A673 (cell line): ENCODE data around the gene WDFY4. TPM values are rescaled to one million over a fixed set of nuclear protein-coding genes. Genes with fewer than 3 reads are reported as not detected.

Source experiments
- BruUV-seq: library from RNA; stranded (reverse); fragments of 400-500 nt; replicated peaks from 2 replicates; lab custom pipeline; 2021; lab: Mats Ljungman, UMichigan
- CTCF ChIA-PET: fragments of 300-600 bp; sonication (Branson Sonifier 250); formaldehyde crosslinking; loops from one replicate; lab custom pipeline; 2022; ENCODE audit warnings: antibody characterized with exemption; lab: Charles Lee
- POLR2A ChIA-PET: fragments of 300-600 bp; sonication (Branson Sonifier 250); formaldehyde crosslinking; loops from one replicate; lab custom pipeline; 2022; ENCODE audit warnings: antibody characterized with exemption; ENCODE audit not compliant: low non-redundant PET; lab: Charles Lee
- DNase-seq: peaks from one replicate; pipeline ENCODE4 v3.0.0-alpha.2; 2015; ENCODE audit warnings: low spot score
- H3K27ac ChIP-seq: fragments of 200-600 bp; sonication (generic); 2 replicates; pipeline ENCODE4 v1.5.1; 2016; ENCODE audit warnings: mixed run types, low read depth, mild to moderate bottlenecking, mixed read lengths, antibody characterized with exemption, low read length; ENCODE audit not compliant: poor library complexity, severe bottlenecking
- H3K27me3 ChIP-seq: fragments of 200-600 bp; sonication (generic); replicated peaks from 2 replicates; pipeline ENCODE4 v1.6.1; 2017; ENCODE audit warnings: mixed run types, low read depth, mild to moderate bottlenecking, mixed read lengths, antibody characterized with exemption, low read length; ENCODE audit not compliant: insufficient read depth, poor library complexity
- H3K36me3 ChIP-seq: fragments of 200-600 bp; sonication (generic); 2 replicates; pipeline ENCODE4 v1.6.1; 2016; ENCODE audit warnings: mixed run types, mild to moderate bottlenecking, mixed read lengths, antibody characterized with exemption, low read length; ENCODE audit not compliant: insufficient read depth, poor library complexity, severe bottlenecking
- H3K4me1 ChIP-seq: fragments of 200-600 bp; sonication (generic); 2 replicates; pipeline ENCODE4 v1.6.1; 2017; ENCODE audit warnings: mixed run types, mild to moderate bottlenecking, mixed read lengths, antibody characterized with exemption, low read length; ENCODE audit not compliant: insufficient read depth, poor library complexity, severe bottlenecking
- H3K4me3 ChIP-seq: fragments of 200-600 bp; sonication (generic); 2 replicates; pipeline ENCODE4 v1.5.1; 2016; ENCODE audit warnings: low read depth, mixed run types, mild to moderate bottlenecking, mixed read lengths, low read length; ENCODE audit not compliant: poor library complexity, severe bottlenecking
- H3K9me3 ChIP-seq: fragments of 200-600 bp; sonication (generic); 2 replicates; pipeline ENCODE4 v1.6.1; 2016; ENCODE audit warnings: mixed run types, low read depth, mild to moderate bottlenecking, mixed read lengths, antibody characterized with exemption, low read length; ENCODE audit not compliant: poor library complexity, severe bottlenecking
- EZH2 ChIP-seq: fragments of 200-600 bp; sonication (generic); IDR thresholded peaks from 2 replicates; pipeline ENCODE4 v1.6.1; 2017; ENCODE audit warnings: borderline replicate concordance, low read depth, mild to moderate bottlenecking, mixed read lengths, antibody characterized with exemption, low read length; ENCODE audit not compliant: poor library complexity, severe bottlenecking
- intact Hi-C: fragments of 100-400 bp; cut with micrococcal nuclease; formaldehyde crosslinking; loops from one replicate; pipeline ENCODE4 v1.10.0; 2022; ENCODE audit not compliant: unreplicated experiment
- microRNA-seq: library from miRNA; unstranded; fragments of <30 nt; microRNA quantifications from one replicate; pipeline ENCODE4 v1.2.0, GENCODE V29; 2021
- total RNA-seq: library from RNA; stranded (reverse); gene quantifications from 2 replicates; pipeline ENCODE4 v1.2.3, GENCODE V29; 2021
- TF ChIP-seq, protein P1 (sequence below): fragments of 300-800, 200-600 bp; sonication (generic); conservative IDR thresholded peaks from 2 replicates; pipeline ENCODE4 v1.5.1; 2017; ENCODE audit warnings: low read depth, mild to moderate bottlenecking, antibody characterized with exemption, low read length, moderate library complexity, mixed read lengths

WDFY4 gene
- total RNA-seq, 1 experiment from 2014 or later: not detected

DNA sequence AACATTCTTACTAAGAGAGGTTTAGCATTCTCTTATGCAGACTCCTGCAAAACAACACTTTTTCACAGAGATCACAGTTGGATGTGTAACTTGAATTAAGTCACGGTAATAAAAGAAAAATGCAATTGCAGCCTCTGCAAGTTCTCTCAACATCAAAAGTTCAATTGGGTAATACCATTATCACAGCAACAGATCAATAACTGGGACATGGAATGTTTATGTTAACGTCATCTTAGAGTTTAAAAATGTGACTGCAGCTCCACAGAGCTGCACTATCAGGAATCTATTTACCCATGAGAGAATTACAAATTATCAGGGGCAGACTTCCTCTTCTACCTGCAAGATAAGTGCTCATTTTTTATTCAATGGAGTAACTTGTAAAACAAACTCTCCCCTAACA is 344.0 kb downstream of the WDFY4 start:
- no peaks in the 10 kb centered on the region for H3K36me3 ChIP-seq
- intact Hi-C loops: no loop called here

DNA sequence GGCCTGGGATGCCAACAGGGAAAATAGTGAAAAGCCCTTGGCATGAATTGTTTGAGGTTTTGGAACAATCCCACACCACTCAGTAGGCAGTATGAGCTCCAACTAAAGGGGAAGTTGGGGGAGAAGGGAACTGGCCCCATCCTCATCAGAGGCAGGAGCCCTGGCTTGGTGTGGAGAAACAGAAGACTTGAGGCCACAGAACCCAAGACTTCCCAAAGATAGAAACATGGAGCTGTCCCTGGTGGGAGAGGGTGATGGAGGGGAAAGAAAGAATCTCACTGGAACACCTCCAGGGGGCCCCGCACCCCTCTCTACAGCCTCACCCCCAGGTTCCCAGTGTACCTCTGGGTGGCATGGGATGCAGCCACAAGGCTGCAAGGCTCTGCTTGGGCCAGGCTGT is 345.0 kb downstream of the WDFY4 start:
- intact Hi-C loops: no loop called here
- BruUV-seq: no TSS peak

More for the DNA sequence above, 344.0 kb downstream of the WDFY4 start:
- no peak overlapping the region for H3K4me3 ChIP-seq
- ChIA-PET POLR2A (no interaction called here), CTCF (interaction anchor here (0.7 kb wide), 1 partner anchor 434 kb away, joined by 3 read pairs; no protein-coding TSS in a partner anchor)
- H3K4me1 ChIP-seq: no peaks in the 10 kb centered on the region
- H3K9me3 ChIP-seq: no peaks in the 10 kb centered on the region
- BruUV-seq: no TSS peak
- H3K27ac ChIP-seq: no peak overlapping the region
- H3K27me3 ChIP-seq: no peaks in the 10 kb centered on the region
- no peak for DNase-seq
- TF ChIP-seq, protein P1, sequence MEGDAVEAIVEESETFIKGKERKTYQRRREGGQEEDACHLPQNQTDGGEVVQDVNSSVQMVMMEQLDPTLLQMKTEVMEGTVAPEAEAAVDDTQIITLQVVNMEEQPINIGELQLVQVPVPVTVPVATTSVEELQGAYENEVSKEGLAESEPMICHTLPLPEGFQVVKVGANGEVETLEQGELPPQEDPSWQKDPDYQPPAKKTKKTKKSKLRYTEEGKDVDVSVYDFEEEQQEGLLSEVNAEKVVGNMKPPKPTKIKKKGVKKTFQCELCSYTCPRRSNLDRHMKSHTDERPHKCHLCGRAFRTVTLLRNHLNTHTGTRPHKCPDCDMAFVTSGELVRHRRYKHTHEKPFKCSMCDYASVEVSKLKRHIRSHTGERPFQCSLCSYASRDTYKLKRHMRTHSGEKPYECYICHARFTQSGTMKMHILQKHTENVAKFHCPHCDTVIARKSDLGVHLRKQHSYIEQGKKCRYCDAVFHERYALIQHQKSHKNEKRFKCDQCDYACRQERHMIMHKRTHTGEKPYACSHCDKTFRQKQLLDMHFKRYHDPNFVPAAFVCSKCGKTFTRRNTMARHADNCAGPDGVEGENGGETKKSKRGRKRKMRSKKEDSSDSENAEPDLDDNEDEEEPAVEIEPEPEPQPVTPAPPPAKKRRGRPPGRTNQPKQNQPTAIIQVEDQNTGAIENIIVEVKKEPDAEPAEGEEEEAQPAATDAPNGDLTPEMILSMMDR: no peak
- no peak for TF ChIP-seq EZH2

More for the DNA sequence above, 345.0 kb downstream of the WDFY4 start:
- H3K9me3 ChIP-seq: no peaks in the 10 kb centered on the region
- no peaks in the 10 kb centered on the region for H3K36me3 ChIP-seq
- TF ChIP-seq, protein P1: no peak
- TF ChIP-seq EZH2: no peak
- ChIA-PET CTCF (no interaction called here), POLR2A (no interaction called here)
- H3K4me1 ChIP-seq: no peaks in the 10 kb centered on the region
- DNase-seq: no peak
- H3K4me3 ChIP-seq: no peak overlapping the region
- H3K27me3 ChIP-seq: no peaks in the 10 kb centered on the region
- no peak overlapping the region for H3K27ac ChIP-seq

Small RNA genes within 50 kb of the gene (microRNA-seq; reads per million reads assigned to microRNA genes)
- not detected for gene MIR4294

Other genes with a start within 250 kb of the WDFY4 start
- gene ARHGAP22, start 79.8 kb upstream of the WDFY4 start, total RNA-seq: 0.47 and 0.79 TPM in 2 replicates